Measurements from ENCODE around the gene TASP1.
"Not testable (repeated sequence)": the region's sequence is repeated elsewhere in the genome, so short reads cannot be mapped to it uniquely, and the experiment has no call there.

The TASP1 gene

DNA sequence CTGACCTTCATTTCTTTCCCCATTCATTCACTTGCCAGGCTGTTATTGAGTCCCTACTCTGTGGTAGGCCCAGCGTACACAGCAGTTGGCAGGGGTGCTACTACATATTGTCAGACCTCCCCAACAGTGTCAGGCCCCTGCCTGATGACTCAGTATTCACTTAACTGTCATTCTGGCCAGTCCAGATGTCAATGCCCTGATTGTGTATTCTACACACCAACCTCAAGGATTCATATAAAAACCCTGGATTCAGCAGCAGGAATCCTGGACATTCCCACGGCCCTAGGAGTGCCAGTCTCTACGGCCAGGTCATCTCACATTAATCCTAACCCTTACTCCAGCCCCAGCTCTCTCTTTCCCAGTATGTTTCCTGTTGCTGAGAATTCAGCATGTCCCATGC lies 151.5 kb downstream of the TASP1 start:
- DNase-seq (ENCODE audit: low spot score) = no peak
- in situ Hi-C loops (cut with MboI; ENCODE audit: low pct_unique_long_range_greater_than_20kb, low sequenced_read_pairs, unreplicated experiment) = no loop called here

DNA sequence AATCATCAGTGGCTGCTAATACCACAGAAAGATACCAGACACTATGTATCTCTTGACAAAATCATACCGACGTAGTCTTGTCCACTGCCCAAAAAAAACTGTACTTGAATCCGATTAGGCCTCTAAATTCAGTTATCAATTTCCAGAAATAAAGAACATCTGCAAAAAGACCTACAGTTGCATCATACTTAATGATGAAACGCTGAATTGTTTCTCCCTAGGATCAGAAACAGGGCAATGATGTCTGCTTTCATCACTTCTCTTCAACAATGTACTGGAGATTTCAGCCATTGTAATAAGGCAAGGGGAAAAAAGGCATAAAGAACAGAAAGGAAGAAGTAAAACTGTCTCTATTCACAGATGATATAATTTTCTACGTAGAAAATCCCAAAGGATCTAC lies 152.0 kb downstream of the TASP1 start:
- DNase-seq (ENCODE audit: low spot score) = no peak
- TF ChIP-seq CTCF (IDR thresholded peaks at IDR 0.05; ENCODE audit: extremely low read depth, insufficient read depth, missing control alignments) = no peak
- in situ Hi-C loops (cut with MboI; ENCODE audit: low pct_unique_long_range_greater_than_20kb, low sequenced_read_pairs, unreplicated experiment) = no loop called here

More for the DNA sequence above, 151.5 kb downstream of the TASP1 start:
- no peak for TF ChIP-seq CTCF (IDR thresholded peaks at IDR 0.05; ENCODE audit: extremely low read depth, insufficient read depth, missing control alignments)

- no peak for TF ChIP-seq CTCF (IDR thresholded peaks at IDR 0.05; ENCODE audit: extremely low read depth, insufficient read depth, missing control alignments)
- no peak for DNase-seq (ENCODE audit: low spot score)
- in situ Hi-C loops (cut with MboI; ENCODE audit: low pct_unique_long_range_greater_than_20kb, low sequenced_read_pairs, unreplicated experiment) = no loop called here
These were observed 153.2 kb downstream of the TASP1 start for GRCh38 chr20:13485576-13485975.

DNA sequence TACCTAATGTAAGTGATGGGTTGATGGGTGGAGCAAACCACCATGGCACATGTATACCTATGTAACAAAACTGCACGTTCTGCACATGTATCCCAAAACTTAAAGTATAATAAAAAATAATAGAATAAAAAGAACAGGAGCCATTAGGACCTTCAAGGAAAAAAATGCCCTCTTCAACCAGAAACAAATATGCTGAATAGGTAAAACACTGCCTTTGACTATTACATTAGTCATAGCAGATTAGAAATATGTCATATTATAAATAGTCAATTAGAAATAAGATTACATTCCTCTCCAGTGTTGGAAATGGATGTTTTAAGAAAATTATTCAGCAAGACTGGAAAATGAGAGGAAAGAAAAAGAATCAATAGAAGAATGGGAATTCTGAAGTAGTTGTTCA lies 153.7 kb downstream of the TASP1 start:
- DNase-seq (ENCODE audit: low spot score); in situ Hi-C loops (cut with MboI; ENCODE audit: low pct_unique_long_range_greater_than_20kb, low sequenced_read_pairs, unreplicated experiment): not testable (repeated sequence)

DNA sequence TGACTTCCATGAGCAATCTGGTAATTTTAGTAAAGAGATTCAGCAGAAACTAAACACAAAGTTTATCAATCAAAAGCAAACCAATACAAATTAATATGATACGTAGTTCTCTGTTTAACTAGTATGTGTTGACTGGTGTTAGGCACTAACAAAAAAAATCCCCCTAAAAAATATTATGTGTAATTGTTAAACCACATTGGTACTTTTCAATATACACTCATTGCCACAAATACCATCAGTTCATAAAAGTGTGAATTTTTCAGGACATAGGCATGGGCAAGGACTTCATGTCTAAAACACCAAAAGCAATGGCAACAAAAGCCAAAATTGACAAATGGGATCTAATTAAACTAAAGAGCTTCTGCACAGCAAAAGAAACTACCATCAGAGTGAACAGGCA lies 155.3 kb downstream of the TASP1 start:
- in situ Hi-C loops (cut with MboI; ENCODE audit: low pct_unique_long_range_greater_than_20kb, low sequenced_read_pairs, unreplicated experiment); DNase-seq (ENCODE audit: low spot score): not testable (repeated sequence)

DNA sequence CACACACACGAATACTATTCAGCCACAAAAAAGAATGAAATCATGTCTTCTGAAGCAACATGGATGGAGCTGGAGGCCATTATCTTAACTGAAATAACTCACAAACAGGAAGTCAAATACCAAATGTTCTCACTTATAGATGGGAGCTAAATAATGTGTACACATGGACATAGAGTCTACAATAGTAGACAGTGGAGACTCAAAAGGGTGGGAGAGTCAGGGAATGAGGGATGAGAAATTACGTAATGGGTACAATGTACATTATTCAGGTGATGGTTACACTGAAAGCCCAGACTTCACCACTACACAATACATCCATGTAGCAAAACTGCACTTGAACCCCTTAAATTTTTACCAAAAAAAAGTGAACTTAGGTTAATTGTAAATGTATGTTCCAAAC lies 160.4 kb downstream of the TASP1 start:
- in situ Hi-C loops (cut with MboI; ENCODE audit: low pct_unique_long_range_greater_than_20kb, low sequenced_read_pairs, unreplicated experiment) = no loop called here
- DNase-seq (ENCODE audit: low spot score) = no peak
- no peak for TF ChIP-seq CTCF (IDR thresholded peaks at IDR 0.05; ENCODE audit: extremely low read depth, insufficient read depth, missing control alignments)

GRCh38 chr20:13474467-13474866 lies 164.3 kb downstream of the TASP1 start:
- in situ Hi-C loops (cut with MboI; ENCODE audit: low pct_unique_long_range_greater_than_20kb, low sequenced_read_pairs, unreplicated experiment) = loop anchor here (25.0 kb wide), 2 partner anchors 112 to 288 kb away; no protein-coding TSS in a partner anchor
- no peak for DNase-seq (ENCODE audit: low spot score)
- no peak for TF ChIP-seq CTCF (IDR thresholded peaks at IDR 0.05; ENCODE audit: extremely low read depth, insufficient read depth, missing control alignments)

DNA sequence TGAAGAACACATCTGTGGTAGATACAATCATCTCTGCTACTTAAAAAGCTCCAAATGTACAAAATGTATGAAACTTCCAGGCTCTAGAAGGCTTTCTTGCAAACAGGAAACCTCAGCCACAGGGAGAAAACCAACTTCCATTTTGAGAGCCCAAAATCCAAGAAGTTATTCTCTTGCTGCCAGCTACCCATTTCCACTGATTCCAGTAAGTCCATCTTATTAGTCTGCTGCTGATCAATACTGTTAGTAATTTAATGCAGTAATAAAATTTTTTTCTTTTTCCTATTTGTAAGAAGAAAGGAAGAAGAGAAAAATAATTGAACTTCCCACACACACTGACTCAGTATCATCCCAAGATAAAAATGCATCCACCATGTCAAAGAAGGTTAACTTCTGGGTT lies 169.5 kb downstream of the TASP1 start:
- DNase-seq (ENCODE audit: low spot score) = no peak
- in situ Hi-C loops (cut with MboI; ENCODE audit: low pct_unique_long_range_greater_than_20kb, low sequenced_read_pairs, unreplicated experiment) = loop anchor here (25.0 kb wide), 2 partner anchors 107 to 293 kb away; no protein-coding TSS in a partner anchor
- no peak for TF ChIP-seq CTCF (IDR thresholded peaks at IDR 0.05; ENCODE audit: extremely low read depth, insufficient read depth, missing control alignments)
